ENCODE data around the gene FAM53A.

FAM53A gene

DNA sequence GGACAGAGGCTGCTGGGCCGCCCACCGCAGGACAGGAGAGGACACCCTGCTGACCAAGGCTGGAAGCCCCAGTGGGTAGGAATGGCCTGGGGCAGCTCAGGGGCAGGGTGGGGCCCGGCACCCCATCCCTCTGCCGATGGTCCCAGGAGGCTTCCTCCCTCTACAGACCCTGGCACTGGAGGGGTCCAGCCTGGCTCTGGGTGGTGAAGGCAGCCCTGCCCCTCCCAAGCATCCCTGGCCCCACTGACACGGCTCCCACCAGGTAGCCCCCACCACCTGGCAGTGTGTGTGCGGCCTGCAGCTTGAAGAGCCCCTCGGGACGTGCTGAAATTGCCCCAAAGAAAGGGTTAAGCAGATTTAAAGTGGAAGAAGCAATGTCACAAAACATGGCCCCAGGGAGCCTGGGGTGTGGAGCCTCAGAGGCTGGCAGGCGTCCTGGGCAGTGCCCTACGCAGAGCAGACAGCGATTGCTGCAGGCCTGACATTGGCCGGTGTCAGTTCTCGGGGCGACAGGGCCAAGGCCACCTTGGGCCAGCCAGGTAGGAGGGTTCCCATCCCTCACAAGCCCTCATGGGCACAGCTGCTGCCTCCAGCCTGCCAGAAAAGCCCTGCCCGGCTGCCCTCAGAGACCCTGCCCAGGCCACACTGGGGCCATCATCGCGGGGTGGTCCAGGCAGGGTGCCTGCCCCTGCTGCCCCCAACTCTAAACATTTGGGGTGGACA lies 80.5 kb downstream of the FAM53A start:
- no peak for DNase-seq (ENCODE audit: low spot score)
- in situ Hi-C loops (cut with MboI; ENCODE audit: low pct_unique_long_range_greater_than_20kb, low sequenced_read_pairs, unreplicated experiment): no loop called here
- TF ChIP-seq, protein P1, sequence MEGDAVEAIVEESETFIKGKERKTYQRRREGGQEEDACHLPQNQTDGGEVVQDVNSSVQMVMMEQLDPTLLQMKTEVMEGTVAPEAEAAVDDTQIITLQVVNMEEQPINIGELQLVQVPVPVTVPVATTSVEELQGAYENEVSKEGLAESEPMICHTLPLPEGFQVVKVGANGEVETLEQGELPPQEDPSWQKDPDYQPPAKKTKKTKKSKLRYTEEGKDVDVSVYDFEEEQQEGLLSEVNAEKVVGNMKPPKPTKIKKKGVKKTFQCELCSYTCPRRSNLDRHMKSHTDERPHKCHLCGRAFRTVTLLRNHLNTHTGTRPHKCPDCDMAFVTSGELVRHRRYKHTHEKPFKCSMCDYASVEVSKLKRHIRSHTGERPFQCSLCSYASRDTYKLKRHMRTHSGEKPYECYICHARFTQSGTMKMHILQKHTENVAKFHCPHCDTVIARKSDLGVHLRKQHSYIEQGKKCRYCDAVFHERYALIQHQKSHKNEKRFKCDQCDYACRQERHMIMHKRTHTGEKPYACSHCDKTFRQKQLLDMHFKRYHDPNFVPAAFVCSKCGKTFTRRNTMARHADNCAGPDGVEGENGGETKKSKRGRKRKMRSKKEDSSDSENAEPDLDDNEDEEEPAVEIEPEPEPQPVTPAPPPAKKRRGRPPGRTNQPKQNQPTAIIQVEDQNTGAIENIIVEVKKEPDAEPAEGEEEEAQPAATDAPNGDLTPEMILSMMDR (IDR thresholded peaks at IDR 0.05; ENCODE audit: extremely low read depth, insufficient read depth, missing control alignments): no peak

DNA sequence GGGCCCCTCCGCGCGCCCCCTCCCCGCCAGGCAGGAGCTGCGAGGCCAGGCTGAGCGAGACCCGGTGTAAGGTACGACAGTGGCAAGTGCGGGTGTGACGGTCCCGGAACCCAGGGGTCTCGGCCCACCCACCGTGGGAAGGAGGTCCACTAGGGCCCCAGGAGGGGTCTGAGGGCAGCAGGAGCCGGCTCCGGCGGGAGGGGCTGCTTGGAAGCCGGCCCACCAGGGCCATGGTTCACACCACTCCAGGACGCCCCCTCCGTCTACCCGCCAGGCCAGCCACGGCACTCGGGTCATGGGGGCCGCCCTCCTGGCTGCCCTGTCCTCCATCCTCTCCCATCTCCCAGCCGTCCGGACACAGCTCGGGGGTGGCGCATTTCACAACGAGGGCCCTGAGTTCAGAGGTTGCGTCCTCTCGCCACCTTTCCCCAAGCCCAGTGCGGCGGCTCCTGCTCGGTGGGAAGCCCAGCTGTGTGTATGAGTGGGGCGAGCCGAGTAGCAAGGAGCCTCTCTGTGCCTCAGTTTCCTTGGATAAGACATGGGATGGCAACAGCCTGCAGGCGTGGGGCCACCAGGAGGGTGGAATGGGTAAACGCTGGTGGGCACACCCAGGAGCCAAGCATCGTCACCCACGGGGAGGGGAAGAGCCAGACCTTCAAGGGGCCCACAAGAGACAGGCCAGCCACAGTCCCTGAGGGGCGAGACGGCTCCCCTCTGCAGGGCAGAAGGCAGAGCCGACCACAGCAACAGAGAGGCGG lies 81.3 kb downstream of the FAM53A start:
- in situ Hi-C loops (cut with MboI; ENCODE audit: low pct_unique_long_range_greater_than_20kb, low sequenced_read_pairs, unreplicated experiment): no loop called here
- TF ChIP-seq, protein P1 (IDR thresholded peaks at IDR 0.05; ENCODE audit: extremely low read depth, insufficient read depth, missing control alignments): no peak
- no peak for DNase-seq (ENCODE audit: low spot score)

DNA sequence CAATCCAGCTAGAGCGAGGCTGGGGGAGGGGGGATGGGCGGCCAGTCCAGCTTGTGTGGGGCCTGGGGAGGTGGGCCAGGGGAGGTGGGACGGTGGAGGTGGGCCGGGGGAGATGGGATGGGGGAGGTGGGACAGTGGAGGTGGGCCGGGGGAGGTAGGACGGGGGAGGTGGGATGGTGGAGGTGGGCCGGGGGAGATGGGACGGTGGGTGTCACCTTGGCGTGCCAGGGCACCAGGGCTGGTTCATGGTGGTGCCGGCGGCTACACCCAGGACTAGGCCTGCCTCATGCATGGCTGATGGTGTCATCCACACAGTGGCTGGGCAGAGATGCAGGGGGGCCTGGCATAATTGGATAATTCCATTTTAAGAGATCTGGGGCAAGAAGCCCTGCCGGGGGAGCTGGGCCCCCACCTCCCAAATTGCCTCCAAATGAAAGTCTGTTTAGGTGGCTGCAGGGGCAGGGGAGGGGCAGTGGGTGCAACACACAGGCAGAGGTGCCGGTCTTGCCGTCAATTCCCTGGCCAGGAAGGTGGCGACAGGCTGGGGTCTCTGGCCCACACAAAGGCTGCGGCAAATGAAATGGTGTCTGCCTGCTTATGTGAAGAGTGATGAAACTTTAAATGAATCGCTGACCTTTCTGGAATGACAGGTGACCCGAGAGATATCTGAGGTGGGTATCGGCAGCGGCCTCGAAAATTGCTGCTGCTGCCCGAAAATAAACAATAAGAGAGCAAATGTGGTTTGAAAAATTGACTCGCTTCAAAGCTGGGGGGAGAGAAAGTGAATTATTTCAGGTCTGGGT lies 82.1 kb downstream of the FAM53A start:
- no peak for DNase-seq (ENCODE audit: low spot score)
- in situ Hi-C loops (cut with MboI; ENCODE audit: low pct_unique_long_range_greater_than_20kb, low sequenced_read_pairs, unreplicated experiment): no loop called here
- TF ChIP-seq, protein P1 (IDR thresholded peaks at IDR 0.05; ENCODE audit: extremely low read depth, insufficient read depth, missing control alignments): no peak

DNA sequence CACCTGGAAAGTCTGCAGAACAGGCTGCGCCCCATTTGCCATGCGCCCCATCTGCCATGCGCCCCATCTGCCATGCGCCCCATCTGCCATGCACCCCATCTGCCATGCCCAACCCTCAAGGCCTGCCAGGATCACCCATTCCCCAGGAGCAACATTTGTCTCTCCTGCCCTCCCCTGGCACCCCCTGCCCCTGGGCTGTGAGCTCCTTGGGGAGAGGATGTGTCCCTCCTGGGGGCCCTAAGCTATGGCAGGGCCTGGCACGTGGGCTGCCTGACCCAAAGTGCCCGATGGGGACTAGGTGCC lies 82.6 kb downstream of the FAM53A start:
- in situ Hi-C loops (cut with MboI; ENCODE audit: low pct_unique_long_range_greater_than_20kb, low sequenced_read_pairs, unreplicated experiment): no loop called here
- TF ChIP-seq, protein P1 (IDR thresholded peaks at IDR 0.05; ENCODE audit: extremely low read depth, insufficient read depth, missing control alignments): no peak
- DNase-seq (ENCODE audit: low spot score): no peak

DNA sequence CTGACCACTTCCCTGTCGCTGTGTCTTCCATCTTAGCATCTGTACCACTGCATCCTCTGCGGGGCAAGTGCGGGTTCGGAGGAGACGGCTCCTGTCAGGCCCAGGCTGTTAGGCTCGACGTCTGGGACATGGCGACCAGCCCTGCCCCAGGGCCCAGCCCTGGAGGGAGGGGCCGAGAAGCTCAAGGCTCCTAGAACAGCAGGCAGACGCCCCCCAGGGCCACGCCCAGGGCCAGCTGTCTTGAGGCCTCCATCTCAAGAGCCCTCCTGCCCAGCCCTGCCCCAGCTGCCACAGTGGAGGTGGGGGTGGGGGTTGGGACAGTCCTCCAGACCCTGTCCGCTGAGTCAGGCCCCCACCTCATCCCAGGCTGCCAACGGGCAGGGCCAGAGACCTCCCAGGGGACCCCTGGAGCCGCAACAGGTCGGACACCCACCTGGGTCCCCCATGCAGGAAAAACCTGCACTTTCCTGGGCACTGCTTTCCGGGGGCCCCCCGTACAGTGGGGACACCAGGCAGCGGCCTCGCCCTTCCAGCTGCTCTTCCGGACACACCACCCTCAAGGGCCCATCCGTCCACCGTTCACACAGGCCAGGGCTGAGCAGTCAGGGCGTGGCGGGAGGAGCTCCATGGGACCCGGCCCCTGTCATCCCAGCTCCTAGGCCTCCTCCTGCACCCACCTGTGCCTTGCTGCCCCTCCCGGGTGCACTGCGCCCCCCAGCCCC lies 83.1 kb downstream of the FAM53A start:
- TF ChIP-seq, protein P1 (IDR thresholded peaks at IDR 0.05; ENCODE audit: extremely low read depth, insufficient read depth, missing control alignments): no peak
- in situ Hi-C loops (cut with MboI; ENCODE audit: low pct_unique_long_range_greater_than_20kb, low sequenced_read_pairs, unreplicated experiment): no loop called here

DNA sequence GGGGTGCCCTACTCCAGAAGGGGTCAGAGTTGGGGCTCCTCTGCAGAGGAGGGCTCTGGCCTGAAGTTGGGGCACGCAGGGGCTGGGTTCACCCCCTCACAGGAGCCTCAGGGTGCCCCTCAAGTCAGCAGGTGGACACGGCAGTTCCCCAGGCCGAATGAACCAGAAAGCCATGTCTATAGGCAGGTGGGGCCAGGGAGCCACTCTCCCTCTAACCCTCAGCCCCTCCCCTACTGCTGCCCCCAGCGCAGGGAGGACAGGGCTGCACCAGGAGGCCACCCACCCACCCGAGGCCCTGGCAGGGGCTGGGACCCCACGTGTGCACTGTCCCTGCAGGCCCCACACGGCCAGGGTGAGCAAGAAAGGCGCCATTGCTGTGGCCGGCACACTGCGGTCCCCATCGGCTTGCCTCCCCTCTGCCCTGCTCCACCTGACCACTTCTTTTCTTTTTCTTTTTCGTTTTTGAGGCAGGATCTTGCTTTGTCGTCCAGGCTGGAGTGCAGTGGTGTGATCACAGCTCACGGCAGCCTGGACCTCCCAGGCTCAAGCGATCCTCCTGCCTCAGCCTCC lies 83.8 kb downstream of the FAM53A start:
- in situ Hi-C loops (cut with MboI; ENCODE audit: low pct_unique_long_range_greater_than_20kb, low sequenced_read_pairs, unreplicated experiment): no loop called here
- DNase-seq (ENCODE audit: low spot score): no peak
- TF ChIP-seq, protein P1 (IDR thresholded peaks at IDR 0.05; ENCODE audit: extremely low read depth, insufficient read depth, missing control alignments): no peak

More for the DNA sequence above, 83.1 kb downstream of the FAM53A start:
- DNase-seq (ENCODE audit: low spot score): no peak

All from GM13977 (cell line).